Stimulated activated CD4-positive, alpha-beta T cell treated with anti-CD3 and anti-CD28 coated beads, Interleukin-4, amount 100 ng/mL, for 4 hours (primary cell): ENCODE measurements around the gene GPN3.
"Not testable (repeated sequence)": the region's sequence is repeated elsewhere in the genome, so short reads cannot be mapped to it uniquely, and the experiment has no call there.

Source experiments
- DNase-seq, 2 experiments: peaks; one replicate each; pipeline ENCODE4 v3.0.0-alpha.2; 2020

The GPN3 gene

DNA sequence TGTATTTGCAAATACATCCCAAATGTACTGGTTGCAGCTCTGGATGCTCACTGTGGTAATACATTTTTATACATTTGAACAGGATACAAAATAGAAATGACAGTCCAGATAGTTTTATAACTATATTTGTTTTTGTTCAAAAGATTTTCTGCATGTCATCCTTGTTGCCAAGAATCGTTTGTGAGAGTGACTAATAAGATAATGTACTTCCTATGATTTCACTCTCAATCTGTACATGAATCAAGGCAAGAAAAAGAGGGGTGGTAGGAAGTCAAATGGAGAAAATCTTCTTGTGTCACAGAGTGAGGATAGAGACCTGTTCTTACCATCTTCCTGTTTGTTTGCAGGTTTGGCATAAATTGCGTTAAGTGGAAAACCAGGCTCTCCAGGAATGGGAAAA is 31.8 kb downstream of the GPN3 start:
- no peak for DNase-seq

GRCh38 chr12:110431957-110432587 is 36.0 kb downstream of the GPN3 start:
- DNase-seq: no peak

DNA sequence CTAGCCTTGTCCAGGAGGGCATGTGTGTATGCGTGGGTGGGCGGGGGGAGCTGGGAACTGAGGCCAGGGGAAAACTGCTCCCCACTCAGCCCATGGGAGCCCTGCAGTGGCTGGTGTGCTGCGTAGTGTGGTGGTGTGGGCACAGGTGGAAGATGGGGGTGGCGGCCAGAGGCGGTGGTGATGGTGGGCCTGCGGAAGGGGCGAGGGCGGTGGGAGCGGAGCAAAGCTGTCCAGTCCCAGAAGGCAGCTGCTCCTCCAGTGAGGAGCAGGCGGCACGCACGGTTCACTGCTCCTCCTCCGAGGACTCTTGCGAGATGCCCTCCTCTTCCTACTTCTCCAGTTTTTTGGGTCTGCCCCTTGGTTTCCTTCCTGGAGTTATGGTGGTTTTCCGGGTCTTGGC is 38.4 kb downstream of the GPN3 start:
- not testable (repeated sequence) for DNase-seq

- DNase-seq: no peak
Measured at GRCh38 chr12:110426406-110426805, 41.7 kb downstream of the GPN3 start.

GRCh38 chr12:110424237-110424636 is 43.8 kb downstream of the GPN3 start:
- no peak for DNase-seq

- no peak for DNase-seq
Measured at GRCh38 chr12:110421701-110422100, 46.4 kb downstream of the GPN3 start.

DNA sequence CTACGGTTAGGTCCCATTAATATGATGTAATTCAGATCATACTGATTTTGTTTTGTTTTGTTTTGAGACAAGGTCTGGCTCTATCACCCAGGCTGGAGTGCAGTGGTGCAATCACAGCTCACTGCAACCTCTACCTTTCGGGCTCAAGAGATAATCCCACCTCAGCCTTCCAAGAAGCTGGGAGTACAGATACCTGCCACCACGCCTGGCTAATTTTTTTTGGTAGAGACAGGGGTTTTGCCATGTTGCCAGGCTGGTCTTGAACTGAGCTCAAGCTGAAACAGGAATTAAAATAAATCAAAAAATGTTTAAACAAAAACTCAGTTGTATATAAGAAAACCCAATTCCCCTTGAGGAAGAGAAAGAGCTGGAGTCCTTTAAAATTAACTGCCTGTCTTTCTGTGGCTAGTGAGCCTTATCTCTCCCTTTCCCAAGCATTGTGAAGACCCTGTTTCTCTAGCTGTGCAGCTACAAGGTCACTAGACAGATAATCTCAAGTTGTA is 46.8 kb downstream of the GPN3 start:
- DNase-seq: no peak

GRCh38 chr12:110420644-110421043 is 47.4 kb downstream of the GPN3 start:
- not testable (repeated sequence) for DNase-seq

GRCh38 chr12:110417113-110417512 is 50.9 kb downstream of the GPN3 start:
- not testable (repeated sequence) for DNase-seq

- DNase-seq: not testable (repeated sequence)
Measured at GRCh38 chr12:110410086-110410485, 58.0 kb downstream of the GPN3 start.

- DNase-seq: not testable (repeated sequence)
Measured at GRCh38 chr12:110405126-110405662, 62.9 kb downstream of the GPN3 start.

DNA sequence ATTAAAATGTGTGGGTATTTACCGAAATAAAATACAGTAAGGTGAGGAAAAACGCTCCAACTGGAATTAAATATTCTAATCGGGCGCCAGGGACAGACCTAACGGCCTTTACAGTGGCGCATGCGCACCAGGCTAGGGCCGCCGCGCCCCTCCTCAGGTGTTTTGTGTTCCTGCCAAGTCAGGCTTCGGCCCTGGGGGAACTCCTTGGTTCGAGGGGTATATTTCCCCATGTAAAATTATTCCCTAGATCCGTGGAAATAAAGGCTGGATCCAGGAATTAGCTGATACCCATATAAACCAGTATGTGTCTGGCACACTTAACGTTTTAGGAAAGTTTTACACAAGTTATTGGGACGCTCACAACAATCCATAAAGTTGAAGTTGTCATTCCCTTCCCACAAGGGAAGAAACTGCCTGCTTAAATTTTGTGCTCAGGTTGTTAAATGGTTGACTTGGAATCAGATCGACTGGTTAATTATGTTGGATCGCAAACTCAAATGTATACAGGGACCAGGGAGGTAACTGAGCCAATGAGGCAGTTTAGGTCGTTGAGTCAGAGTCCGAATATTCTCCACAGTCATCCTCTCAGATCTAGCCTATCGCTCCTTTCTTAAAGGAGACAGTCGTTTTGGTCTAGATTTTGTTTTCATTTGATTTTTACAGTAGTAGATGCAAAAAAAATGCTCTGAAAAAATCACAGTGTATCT is 63.9 kb downstream of the GPN3 start:
- DNase-seq: peak; percentile 74 to 76

DNA sequence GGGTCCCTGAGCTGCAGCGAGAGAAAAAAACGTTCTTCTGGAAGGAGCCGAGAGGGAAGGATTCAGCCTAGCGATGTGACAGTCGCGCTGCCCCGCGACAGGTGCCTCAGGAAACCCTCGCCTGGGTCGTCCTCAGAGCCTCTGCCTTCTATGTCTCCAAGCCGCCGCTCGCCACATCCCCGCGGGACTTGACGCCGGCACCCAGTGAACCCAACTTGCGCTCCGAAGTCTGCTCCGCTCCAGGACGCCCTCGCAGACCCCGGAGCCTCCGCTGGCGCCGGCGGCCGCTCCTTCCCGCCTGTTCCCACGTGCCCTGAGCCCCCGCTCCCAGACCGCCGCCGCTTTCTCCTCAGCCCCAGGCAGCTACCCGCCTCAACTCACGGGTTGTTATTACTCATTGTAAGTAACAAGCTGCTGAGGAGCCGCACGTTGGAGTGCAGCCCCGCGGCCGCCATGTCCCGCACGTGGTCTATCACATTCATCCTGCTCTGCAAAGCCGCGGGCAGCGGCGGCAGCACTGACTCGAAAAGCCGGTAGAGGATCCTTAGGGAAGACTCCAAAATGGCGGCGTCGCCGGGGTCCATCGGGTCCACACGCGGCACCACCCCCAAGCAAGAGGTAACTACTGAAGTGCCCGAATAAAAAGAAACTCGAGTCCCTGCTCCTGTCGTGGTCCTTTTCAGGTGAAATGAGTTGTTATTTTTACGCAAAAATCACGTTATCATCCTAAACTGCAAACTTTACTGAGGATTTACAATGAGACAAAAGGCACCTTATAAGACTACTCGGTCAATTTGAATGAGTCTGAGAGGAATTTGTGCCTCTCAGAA is 64.7 kb downstream of the GPN3 start, which contains the start of gene ANAPC7:
Gene ANAPC7, minus strand, starts transcription at position 563 of the 830 bp plus-strand sequence. Its CDS starts 81 bp downstream, at position 482.
- peak; percentile 80 to 81 for DNase-seq
